Sciatic nerve (tissue), 2 donors: ENCODE measurements around the gene TBCE. TPM values are rescaled to one million over a fixed set of nuclear protein-coding genes. Genes with fewer than 3 reads are reported as not detected.

ENCODE experiments used
- ATAC-seq: fragments of 200-7000 bp; cut with Tn5 transposase; one replicate; pipeline ENCODE4 v1.9.1; 2020; ENCODE audit warnings: mild to moderate bottlenecking, moderate library complexity
- DNase-seq: peaks from one replicate; pipeline ENCODE4 v3.0.0-alpha.2; 2020; ENCODE audit warnings: low spot score
- intact Hi-C: fragments of 100-400 bp; cut with DNase I; formaldehyde crosslinking; loops from one replicate; pipeline ENCODE4 v1.14.2; 2022
- total RNA-seq: library from RNA; stranded (reverse); fragmentation: NEBNext Ultra II Directional; extraction: Animal tissue kit (Norgen Biotek cat#: 25700); gene quantifications from one replicate; pipeline ENCODE4 v1.2.1, GENCODE V29; 2021
- donor health status: DM: no; HTN: no; CAD: no.
- donor health status: DM: no; HTN: no; CAD: no.

TBCE gene
- total RNA-seq, 1 donor from 2014 or later: 27.9 TPM

- intact Hi-C loops: no loop called here
- ATAC-seq: no peak
Observed at GRCh38 chr1:235473806-235474205, 106.6 kb downstream of the TBCE start.

GRCh38 chr1:235483090-235483489 is 115.9 kb downstream of the TBCE start:
- DNase-seq (no peak), ATAC-seq (no peak)
- intact Hi-C loops: no loop called here

More at GRCh38 chr1:235473806-235474205, 106.6 kb downstream of the TBCE start:
- no peak for DNase-seq

- intact Hi-C loops: no loop called here
- DNase-seq: no peak
- no peak for ATAC-seq
Observed at GRCh38 chr1:235485558-235485957, 118.3 kb downstream of the TBCE start.

GRCh38 chr1:235486321-235486720 is 119.1 kb downstream of the TBCE start:
- no peak for ATAC-seq

GRCh38 chr1:235491644-235492043 is 124.4 kb downstream of the TBCE start:
- intact Hi-C loops: no loop called here
- no peak for ATAC-seq
- no peak for DNase-seq

More at GRCh38 chr1:235486321-235486720, 119.1 kb downstream of the TBCE start:
- intact Hi-C loops: no loop called here
- DNase-seq: no peak

- DNase-seq (no peak), ATAC-seq (no peak)
- intact Hi-C loops: no loop called here
Observed at GRCh38 chr1:235494531-235494930, 127.3 kb downstream of the TBCE start.

GRCh38 chr1:235495030-235495429 is 127.8 kb downstream of the TBCE start:
- ATAC-seq: no peak
- intact Hi-C loops: no loop called here
- DNase-seq: no peak

GRCh38 chr1:235495551-235495950 is 128.3 kb downstream of the TBCE start:
- no peak for ATAC-seq
- intact Hi-C loops: no loop called here

GRCh38 chr1:235500971-235501540 is 133.8 kb downstream of the TBCE start:
- ATAC-seq (no peak), DNase-seq (no peak)
- intact Hi-C loops: no loop called here

More at GRCh38 chr1:235495551-235495950, 128.3 kb downstream of the TBCE start:
- DNase-seq: no peak

Other genes starting within 250 kb of the TBCE start
- gene TOMM20, start 238.6 kb upstream of the TBCE start, total RNA-seq: 97.5 TPM
- gene RBM34, start 206.2 kb upstream of the TBCE start, total RNA-seq: 63.7 TPM
- gene ARID4B, start 39.2 kb upstream of the TBCE start, total RNA-seq: 61.3 TPM
- gene GGPS1, start 38.9 kb upstream of the TBCE start, total RNA-seq: 28.0 TPM
- gene B3GALNT2, start 137.0 kb downstream of the TBCE start, total RNA-seq: 13.0 TPM